ENCODE data around the gene LRRC36.
"Not testable (repeated sequence)": the region's sequence is repeated elsewhere in the genome, so short reads cannot be mapped to it uniquely, and the experiment has no call there.

The LRRC36 gene

DNA sequence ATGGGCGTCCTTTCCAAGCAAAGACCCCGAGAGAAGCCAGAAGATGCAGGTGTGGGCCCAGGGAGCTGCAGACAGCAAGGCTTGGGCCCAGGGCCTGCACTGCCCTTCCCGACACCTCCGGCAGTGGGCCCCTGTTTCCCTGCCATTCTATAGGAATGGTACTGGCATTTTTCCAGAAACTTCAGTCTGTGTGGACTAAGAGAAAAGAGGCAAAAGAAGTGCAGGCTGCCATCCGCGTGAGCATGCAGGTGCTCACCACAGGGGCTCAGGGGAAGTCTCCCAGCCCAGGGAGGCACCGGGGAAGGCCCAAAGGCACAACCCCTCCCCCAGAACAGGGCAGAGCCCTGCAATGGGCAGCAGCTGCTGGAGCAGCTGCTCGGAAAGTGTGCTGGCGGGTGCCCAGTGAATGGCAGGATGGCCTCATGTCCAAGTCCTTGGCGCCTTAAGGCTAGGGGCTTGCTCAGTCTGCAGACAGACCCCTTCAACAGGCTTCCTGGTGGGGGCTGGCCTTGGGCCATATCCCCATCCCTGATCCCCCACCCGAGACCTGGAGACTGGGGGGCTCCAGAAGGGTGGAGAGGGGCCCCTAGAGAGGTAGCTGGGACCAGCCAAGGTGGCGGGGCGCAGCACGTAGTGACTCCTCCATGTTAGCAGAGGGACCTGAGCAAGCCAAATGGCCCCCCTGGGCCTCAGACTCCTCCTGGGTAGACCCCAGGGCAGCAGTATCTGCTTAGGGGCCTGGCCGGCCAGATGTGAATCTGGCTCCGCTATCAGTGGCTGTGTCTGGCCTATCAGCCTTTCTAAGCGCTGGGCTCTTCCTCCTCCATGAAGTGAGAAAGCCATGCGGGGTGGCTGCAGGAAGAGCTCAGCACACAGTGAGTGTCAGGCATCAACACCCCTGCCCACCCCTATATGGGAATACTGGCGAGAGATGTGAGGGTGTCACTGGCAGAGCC lies 73.4 kb downstream of the LRRC36 start:
- DNase-seq (ENCODE audit: low spot score): no peak
- no peak for FAIRE-seq

DNA sequence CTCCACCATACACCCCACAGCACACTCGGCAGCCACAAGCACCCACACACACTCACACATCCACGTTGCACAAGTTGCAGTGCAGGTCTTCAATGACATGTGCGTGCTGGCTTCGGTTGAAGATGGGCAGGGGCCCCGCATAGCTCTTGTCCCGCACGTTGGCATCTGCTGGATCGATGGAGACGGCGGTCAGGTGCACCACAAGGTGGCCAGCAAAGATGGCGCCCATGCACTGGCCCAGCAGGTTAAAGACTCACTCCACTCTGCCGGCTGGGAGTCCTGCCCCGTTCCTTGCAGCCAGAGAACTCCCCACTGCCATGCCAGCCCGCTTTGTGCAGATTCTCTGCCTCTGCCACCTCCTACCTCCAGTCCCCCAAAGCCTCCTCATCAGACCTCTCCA lies 74.3 kb downstream of the LRRC36 start:
- FAIRE-seq: no peak
- no peak for DNase-seq (ENCODE audit: low spot score)

DNA sequence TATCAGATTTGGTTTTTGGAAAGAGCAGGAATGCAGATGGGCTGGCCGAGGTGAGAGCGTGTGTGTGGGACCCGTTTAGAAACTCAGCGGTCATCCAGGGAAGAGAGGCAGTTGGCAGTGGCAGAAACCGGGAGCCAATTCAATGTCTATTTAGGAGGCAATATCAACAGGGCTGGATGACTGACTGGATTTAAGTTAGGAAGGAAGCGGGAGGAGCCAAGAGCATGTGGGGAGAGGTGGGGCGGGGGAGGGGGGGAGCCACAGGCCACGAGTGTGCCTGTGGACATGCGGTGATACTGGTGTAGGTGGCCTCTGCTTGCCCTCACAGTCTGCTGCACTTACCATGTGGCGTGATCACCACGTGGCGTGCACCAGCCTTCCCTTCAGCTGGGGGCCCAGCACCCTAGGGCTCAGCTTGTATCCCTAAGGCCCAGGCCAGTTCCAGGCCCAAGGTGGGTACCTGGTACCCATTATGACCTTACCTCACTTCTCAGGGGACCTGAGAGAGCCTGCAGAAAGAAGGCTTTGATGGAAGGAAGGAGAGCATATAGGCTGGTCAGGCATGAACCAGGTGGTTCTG lies 77.5 kb downstream of the LRRC36 start:
- no peak for FAIRE-seq
- no peak for DNase-seq (ENCODE audit: low spot score)

DNA sequence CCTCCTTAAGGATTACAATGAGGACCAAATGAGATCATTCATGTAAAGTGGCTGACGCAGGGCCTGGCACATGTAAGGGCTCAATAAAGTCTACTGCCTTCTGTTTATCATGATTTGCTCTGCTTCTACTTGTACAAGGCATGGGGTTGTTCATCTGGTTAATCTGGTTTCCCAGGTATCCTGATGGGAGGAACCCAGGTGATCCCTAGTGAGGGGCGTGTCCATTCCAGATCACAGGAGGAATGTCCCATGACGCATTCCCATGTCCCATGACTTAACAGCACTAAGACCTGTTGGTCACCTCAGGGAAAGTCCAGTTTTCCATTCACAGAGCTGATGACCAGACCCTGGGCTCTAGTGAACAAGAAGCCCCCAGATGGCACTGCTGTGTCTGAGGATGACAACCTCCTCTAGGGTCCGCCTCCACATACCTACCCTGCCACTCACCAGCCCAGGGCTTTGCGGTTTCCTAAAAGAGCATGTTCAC lies 78.2 kb downstream of the LRRC36 start:
- FAIRE-seq (no peak), DNase-seq (ENCODE audit: low spot score) (no peak)

DNA sequence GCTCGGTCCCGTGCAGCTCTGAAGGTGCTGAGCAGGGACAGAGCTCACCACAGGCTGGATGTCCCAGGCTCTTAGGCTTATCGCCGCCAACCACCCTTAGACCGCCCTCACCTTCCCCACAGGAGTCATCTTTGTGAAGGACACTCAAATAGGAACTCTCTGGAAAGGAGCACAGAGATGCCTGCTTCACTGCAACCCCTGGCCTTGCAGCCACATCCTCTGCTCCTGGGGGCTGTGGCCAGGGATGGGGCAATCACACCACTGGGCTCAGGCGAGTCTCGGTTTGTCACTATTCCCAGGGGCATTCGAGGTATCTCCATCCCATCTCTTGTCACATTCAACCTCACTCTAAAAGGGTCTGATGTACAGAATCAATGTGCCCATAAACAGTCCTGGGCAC lies 78.7 kb downstream of the LRRC36 start:
- DNase-seq (ENCODE audit: low spot score) (no peak), FAIRE-seq (no peak)

DNA sequence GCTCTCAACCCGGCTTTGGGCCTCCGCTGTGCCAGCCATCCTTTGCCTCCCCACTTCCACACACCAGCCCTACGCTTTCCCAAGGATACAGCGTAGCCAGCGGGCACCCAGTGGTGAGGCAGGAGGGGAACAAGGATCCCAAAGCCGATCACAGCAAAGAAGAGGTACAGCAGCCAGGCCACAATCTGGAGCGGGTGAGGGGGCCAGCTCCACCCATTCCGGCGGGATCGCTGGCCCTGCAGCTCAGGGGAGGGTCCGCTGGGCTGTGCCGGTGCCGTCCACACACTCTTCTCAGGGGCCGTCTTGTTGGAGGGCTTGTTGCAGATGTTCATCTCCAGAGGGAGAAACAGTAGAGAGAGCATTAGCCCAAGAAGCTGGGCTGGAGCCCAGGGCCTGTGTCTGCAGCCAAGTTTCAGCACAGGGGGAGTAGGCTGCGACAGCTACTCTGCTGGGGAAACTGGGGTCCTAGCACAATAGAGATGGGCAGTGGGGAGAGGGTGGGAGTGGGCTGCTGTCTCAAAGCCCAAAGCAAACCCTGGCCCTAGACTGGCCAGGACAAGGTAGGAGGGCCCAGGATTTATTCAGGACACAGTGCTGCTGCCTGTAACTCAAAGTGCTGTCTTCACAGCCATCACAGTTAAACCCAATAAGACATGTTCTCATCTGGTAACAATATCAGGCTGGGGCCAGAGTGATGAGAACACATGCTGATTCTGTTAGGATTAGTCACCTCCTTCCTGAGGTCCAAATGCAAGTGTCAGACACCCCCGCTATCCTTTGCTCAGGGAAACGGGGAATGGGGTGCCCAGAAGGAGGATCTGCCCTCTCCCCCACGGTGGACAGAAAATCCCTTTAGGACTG lies 79.7 kb downstream of the LRRC36 start:
- peak; percentile 24 for DNase-seq (ENCODE audit: low spot score)
- peak; percentile 30 for FAIRE-seq

DNA sequence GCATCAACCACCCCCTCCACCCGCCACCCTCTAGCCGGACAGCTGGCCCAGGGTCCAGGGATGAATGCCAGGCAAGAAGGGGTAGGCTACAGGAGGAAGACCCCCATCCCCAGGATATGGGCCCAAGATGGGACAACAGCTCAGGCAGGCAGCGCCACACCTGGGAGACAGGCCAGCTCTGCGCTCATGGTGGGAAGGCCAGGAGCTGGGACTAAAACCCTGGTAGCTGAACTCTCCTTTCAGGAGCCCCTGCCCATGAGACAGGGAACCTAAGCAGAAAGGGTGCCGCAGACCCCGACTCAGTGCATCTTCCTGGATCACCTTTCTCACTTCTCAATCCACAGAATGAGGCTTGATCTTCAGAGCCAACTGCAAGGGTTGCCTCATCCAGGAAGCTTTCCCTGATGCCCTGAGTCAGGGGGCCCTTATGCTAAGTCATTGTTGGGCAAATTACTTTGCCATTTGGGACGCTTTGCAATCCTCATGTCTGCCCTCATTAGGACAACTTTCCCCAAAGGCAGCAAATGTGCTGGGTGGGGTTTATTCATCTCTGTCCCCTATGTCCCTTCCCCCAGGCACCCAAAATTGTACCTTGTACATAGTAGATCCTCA lies 80.7 kb downstream of the LRRC36 start:
- FAIRE-seq (no peak), DNase-seq (ENCODE audit: low spot score) (no peak)

DNA sequence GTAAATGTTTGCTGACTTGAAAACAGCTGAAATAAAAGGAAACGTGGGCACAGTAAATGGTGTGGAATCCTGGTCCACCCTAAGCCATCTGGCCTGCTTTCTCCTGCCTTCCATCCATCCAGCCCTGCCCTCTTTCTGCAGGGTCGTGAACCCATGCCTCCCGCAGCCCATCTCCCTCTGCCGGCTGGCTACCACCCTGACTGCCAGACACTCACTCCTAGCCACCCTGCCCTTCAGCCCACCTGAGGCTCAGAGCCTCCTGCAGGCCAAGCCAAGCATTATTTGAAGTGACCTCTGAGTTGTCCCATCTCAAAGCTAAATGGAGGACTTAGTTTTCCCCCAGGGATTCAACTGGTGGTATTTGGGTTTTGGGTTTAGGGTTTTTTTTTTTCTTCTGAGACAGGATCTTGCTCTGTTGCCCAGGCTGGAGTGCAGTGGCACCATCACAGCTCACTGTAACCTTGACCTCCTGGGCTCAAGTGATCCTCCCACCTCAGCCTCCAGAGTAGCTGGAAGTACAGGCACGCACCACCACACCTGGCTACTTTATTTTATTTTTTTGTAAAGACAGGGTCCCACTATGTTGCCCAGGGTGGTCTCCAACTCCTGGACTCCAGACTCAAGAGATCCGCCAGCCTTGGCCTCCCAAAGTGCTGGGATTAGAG lies 81.3 kb downstream of the LRRC36 start:
- no peak for FAIRE-seq
- DNase-seq (ENCODE audit: low spot score): no peak

DNA sequence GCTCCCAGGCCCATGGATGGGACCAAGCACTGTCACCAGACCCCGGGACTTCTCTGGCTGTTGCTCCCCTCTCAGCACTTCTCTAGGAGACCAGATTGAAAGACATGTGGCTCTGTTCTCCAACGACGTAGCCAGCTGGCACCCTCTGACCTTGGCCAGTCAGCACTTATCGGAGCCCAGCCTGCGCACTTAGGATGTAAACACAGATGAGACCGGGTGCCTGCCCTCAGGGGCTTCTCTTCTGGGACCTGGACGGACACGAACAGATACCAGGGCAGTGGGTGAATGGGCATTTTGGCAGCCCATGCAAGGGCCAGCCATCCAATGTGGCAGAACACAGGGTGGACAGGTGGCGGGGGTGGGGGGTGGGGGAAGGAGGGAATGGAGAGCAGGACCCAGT lies 83.0 kb downstream of the LRRC36 start:
- FAIRE-seq (no peak), DNase-seq (ENCODE audit: low spot score) (no peak)

DNA sequence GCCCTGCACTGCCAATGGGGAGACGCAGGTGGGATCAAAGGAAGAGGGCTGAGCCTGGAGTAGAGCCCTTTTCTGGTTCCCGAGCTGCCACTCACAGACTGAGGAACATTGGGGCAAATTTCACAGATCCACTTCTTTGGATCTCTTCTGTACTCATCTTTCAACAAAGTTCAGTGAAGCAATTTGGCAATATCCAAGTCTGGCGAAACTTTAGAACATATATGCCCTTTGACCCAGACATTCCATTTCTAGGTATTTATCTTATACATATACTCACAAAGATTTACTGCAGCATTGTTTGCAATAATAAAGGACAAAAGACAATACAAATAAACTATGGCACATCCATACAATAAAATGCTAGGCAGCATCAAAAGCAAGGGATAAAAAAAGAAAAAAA lies 84.7 kb downstream of the LRRC36 start:
- FAIRE-seq (no peak), DNase-seq (ENCODE audit: low spot score) (no peak)

DNA sequence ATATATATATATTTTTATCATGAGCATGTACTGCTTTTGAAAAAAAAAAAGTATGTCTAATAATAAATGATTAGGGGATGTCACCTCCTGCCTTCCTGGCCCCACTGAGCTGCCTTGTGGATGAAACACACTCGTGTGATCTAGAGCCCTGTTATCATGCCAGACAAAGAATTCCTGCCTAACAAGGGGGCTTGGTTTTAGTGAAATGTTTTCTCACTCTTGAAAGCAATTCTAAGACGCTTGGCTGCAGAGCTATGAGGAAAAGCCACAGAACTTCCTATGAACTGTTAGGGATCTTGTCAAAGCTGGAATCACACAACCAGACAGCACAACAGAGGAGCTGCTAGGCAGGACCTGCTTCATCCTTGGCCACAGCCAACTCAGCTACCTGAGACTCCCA lies 85.7 kb downstream of the LRRC36 start:
- no peak for DNase-seq (ENCODE audit: low spot score)
- no peak for FAIRE-seq

DNA sequence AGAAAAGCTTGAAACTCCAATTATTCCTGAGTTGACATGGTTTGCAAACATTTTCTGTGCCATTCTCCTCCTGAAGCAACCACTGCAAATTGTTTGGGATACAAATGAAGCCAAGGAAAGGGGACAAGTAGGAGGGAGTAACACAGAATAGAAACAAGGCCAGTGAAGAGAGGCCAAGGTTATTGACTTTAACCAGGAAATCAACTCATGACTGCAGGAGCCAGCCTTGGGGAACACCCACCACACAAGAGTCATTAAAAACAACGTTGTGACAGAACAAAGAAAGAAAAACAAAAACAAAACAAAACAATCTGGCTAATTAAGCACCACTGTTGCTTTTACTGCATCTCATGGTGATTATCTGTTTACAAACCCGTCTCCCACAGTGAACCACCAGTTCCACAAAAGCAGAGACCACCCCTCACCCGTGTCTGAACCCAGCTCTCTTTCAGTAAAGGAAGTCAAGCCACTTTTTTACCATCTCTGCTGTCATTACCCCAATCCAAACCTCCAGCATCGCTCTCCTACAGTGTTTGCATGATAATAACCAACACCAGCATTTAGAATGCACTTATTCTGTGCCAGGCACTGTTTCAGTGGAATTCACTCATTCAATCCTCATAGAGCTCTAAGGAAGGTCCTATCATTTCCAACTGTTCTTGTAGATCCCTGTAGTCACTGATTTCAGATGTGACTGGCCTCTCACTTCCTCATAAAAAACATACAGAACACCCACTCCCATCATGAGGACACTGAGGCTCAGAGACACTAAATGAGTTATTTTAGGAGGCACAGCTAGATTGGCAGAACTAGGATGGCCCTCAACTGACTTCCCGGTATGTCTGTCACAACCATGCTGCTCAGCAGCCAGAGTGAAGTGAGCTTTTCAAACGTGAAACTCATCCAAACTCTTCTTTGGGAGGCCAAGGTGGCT lies 87.6 kb downstream of the LRRC36 start:
- FAIRE-seq: no peak
- no peak for DNase-seq (ENCODE audit: low spot score)

DNA sequence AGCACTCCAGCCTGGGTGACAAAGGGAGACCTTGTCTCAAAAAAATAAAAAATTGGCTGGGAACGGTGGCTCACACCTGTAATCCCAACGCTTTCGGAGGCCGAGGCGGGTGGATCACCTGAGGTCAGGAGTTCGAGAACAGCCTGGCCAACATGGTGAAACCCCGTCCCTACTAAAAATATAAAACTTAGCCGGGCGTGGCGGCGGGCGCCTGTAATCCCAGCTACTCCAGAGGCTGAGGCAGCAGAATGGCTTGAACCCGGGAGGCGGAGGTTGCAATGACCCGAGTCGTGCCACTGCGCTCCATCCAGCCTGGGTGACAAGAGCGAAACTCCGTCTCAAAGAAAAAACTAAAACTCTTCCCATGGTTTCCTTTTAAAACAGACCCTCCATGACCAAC lies 88.8 kb downstream of the LRRC36 start:
- DNase-seq (ENCODE audit: low spot score); FAIRE-seq: not testable (repeated sequence)

DNA sequence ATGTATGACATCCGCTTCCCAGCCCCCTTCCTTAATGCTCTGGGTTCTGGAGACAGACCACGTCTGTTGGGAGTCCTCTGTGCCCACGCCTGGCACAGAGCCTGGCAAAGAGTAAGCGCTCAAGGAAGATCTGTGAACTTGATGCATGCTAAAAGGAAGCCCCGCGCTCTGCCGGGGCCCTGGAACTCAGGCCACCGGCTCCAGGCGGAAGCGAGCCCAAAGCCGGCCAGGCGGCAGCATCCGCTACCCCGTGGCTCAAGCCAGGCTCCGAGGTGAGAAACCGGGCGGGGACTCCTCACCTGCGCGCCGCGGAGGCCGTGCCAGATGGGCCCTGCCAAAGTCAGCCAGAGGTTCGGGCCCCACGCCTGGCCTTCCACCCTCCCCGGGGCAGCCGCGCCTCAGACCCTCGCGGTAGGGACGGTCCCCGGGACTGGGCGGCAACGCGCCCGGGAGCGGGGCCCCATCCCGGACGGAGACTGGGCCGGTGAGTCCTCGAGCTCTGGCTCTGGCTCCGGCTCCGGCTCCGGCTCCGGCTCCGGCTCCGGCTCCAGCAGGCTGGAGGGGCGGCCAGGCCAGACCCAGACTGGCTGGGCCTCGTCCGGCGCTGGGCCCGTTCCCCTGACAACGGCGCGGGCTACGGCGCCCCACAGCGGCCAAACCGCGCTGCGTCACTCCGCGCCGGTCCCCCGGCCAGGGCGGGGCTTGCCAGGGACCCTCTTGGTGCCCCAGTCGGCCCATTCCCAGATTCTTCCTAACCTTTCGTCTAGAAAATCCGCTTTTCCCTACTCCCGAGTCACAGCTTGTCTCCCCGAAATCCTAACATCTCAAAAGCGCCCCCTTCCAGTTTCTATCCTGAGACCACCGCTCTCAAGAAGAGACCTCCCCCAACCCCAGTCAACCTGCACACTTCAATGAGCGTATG lies 89.5 kb downstream of the LRRC36 start, which contains the start of gene ZDHHC1:
Gene ZDHHC1 (minus strand): TSS at position 606 of the 922 bp plus-strand sequence. CDS start 8,702 bp downstream, outside the sequence.
- DNase-seq (ENCODE audit: low spot score): peak; percentile 92
- no peak for FAIRE-seq

DNA sequence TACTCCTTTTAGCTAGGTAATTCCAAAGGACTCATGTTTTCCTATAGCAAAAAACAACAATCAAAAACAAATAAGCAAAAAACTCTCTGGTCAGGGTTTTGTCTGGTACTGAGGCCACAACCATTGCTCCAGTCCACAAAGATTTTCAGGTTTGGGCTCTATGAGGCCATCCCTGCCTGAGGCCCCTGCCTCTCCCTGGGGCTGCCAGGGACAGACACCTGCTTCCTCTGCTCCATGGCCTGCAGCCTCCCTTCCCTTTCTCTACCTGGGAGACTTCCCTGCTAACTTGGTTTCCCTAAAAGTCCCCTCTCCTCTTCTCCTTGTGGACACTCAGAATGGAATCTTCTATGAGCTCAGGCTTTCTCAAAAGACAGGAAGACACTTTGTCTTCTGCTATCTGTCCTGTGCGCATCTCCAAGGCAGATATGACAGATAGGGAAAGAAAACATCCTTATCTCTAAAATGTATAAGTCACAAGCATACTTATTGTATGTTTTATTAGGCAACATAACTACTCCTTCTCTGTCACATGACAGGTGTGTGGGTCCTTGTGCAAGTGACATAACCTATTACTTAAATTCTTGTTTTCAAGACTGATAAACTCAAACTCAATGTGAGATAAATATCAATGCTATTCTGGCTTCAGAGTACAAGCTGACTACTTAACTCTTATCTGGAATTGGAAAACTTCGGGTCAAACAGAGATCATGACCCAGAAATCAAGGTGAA lies 90.9 kb downstream of the LRRC36 start:
- FAIRE-seq (no peak), DNase-seq (ENCODE audit: low spot score) (no peak)

DNA sequence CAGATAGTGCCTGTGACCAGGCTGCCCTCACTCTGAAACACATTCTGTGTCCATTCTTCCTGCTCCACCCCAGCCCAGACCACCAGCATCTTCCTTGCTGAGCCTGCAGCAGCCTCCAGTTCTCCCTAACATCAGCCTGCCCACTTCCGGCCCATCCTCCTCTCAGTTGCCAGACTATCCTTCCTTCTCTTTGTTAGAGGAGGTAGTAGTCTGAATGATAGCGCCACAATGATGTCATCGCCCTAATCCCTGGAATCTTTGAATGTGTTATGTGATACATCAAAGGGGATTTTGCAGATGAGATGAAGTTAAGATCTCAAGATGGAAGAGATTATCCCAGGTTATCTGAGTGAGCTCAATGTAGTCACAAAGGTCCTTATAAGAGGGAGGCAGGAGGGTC lies 92.9 kb downstream of the LRRC36 start:
- DNase-seq (ENCODE audit: low spot score) (no peak), FAIRE-seq (no peak)

DNA sequence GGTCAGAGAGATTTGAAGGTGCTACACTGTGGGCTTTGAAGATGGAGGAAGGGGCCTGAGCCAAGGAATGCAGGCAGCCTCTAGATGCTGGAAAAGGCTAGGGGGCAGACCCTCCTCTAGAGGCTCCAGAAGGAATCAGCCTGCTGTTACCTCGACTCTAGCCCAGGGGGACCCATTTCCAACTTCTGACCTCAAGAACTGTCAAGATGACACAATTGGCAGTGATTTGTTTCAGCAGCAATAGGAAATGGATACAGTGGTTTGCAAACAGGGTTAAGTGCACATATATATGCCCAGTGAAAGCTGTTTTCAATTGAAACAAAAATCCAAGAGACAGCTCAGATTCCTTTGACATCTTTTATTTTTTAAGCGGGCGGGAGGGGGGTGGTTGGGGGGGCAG lies 93.3 kb downstream of the LRRC36 start:
- DNase-seq (ENCODE audit: low spot score) (no peak), FAIRE-seq (no peak)

DNA sequence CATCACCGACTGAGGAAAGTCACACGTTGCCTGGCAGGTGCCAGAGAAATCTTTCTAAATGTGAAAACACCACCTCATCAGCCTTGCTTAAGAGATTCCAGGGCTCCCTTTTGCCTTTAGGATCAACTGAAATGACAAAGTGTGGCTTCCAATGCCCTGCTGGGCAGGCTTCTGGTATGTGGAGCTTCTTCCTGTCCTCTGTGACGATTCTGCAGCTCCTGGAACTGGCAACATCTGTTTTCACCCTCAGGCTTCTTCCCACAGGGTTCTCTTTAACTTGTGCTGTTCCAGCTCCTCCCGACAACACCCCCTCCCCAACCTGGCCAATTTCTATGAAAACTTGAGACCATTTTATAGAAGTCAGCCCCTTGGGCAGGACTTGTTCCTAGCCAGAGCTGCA lies 94.4 kb downstream of the LRRC36 start:
- DNase-seq (ENCODE audit: low spot score) (no peak), FAIRE-seq (no peak)
